ENCODE measurements around the gene DCAF17.
A peak's percentile ranks its signal among the peaks of the same experiment; 100 is the strongest.

Gene DCAF17

GRCh38 chr2:171512014-171512413 is 78.0 kb downstream of the DCAF17 start:
- DNase-seq (no peak), ATAC-seq (no peak)
- Mint-ChIP-seq H3K4me1 (peaks cover 12% of the 10 kb centered on the region), H3K27ac (no peak overlapping the region), H3K9me3 (no peaks in the 10 kb centered on the region), H3K27me3 (peaks cover 6% of the 10 kb centered on the region), H3K4me3 (no peak overlapping the region)

- ATAC-seq, result no peak
- H3K4me1 Mint-ChIP-seq, result peaks cover 12% of the 10 kb centered on the region
- no peak overlapping the region for H3K27ac Mint-ChIP-seq
- H3K9me3 Mint-ChIP-seq, result no peaks in the 10 kb centered on the region
- no peak for DNase-seq
- peaks cover 9% of the 10 kb centered on the region for H3K27me3 Mint-ChIP-seq
- H3K4me3 Mint-ChIP-seq, result no peak overlapping the region
Observed at GRCh38 chr2:171512683-171513195, 78.7 kb downstream of the DCAF17 start.

GRCh38 chr2:171513719-171514160 is 79.7 kb downstream of the DCAF17 start:
- Mint-ChIP-seq H3K4me3 (no peak overlapping the region), H3K9me3 (no peaks in the 10 kb centered on the region), H3K27ac (no peak overlapping the region), H3K27me3 (peaks cover 19% of the 10 kb centered on the region), H3K4me1 (peaks cover 12% of the 10 kb centered on the region)
- ATAC-seq (no peak), DNase-seq (no peak)

- Mint-ChIP-seq H3K4me3 (no peak overlapping the region), H3K4me1 (peaks cover 8% of the 10 kb centered on the region), H3K9me3 (no peaks in the 10 kb centered on the region), H3K27ac (no peak overlapping the region), H3K27me3 (peaks cover 32% of the 10 kb centered on the region)
- no peak for DNase-seq
- ATAC-seq, result no peak
Observed at GRCh38 chr2:171514908-171515582, 81.0 kb downstream of the DCAF17 start.

- no peak overlapping the region for H3K27ac Mint-ChIP-seq
- H3K9me3 Mint-ChIP-seq, result no peaks in the 10 kb centered on the region
- peaks cover 39% of the 10 kb centered on the region for H3K27me3 Mint-ChIP-seq
- no peak for DNase-seq
- no peak for ATAC-seq
- H3K4me3 Mint-ChIP-seq, result no peak overlapping the region
- H3K4me1 Mint-ChIP-seq, result peaks cover 7% of the 10 kb centered on the region
Observed at GRCh38 chr2:171515672-171516298, 81.8 kb downstream of the DCAF17 start.

GRCh38 chr2:171516793-171517192 is 82.8 kb downstream of the DCAF17 start:
- H3K9me3 Mint-ChIP-seq, result no peaks in the 10 kb centered on the region
- ATAC-seq, result no peak
- no peak overlapping the region for H3K27ac Mint-ChIP-seq
- H3K4me3 Mint-ChIP-seq, result no peak overlapping the region
- no peak for DNase-seq
- peaks cover 10% of the 10 kb centered on the region for H3K4me1 Mint-ChIP-seq
- H3K27me3 Mint-ChIP-seq, result peaks cover 49% of the 10 kb centered on the region

- Mint-ChIP-seq H3K4me1 (peaks cover 19% of the 10 kb centered on the region), H3K27ac (no peak overlapping the region), H3K9me3 (no peaks in the 10 kb centered on the region), H3K27me3 (peaks cover 84% of the 10 kb centered on the region), H3K4me3 (no peak overlapping the region)
- DNase-seq, result no peak
- ATAC-seq, result no peak
Observed at GRCh38 chr2:171520471-171520870, 86.4 kb downstream of the DCAF17 start.

GRCh38 chr2:171521361-171522051 is 87.5 kb downstream of the DCAF17 start:
- peak overlapping the region; percentile 88 to 91 for H3K4me3 Mint-ChIP-seq
- H3K27ac Mint-ChIP-seq, result peak overlapping the region in 1 of 2 donors; percentile 74
- DNase-seq, result no peak
- no peaks in the 10 kb centered on the region for H3K9me3 Mint-ChIP-seq
- peaks cover 19% of the 10 kb centered on the region for H3K4me1 Mint-ChIP-seq
- ATAC-seq, result no peak
- H3K27me3 Mint-ChIP-seq, result peaks cover 80% of the 10 kb centered on the region

- DNase-seq (peak; percentile 34 to 35), ATAC-seq (peak; percentile 70)
- peak within 1 kb of the TSS in 1 of 2 donors; percentile 74 for H3K27ac Mint-ChIP-seq
- H3K9me3 Mint-ChIP-seq, result no peaks in the 10 kb centered on the region
- H3K27me3 Mint-ChIP-seq, result peaks cover 80% of the 10 kb centered on the region
- H3K4me1 Mint-ChIP-seq, result peaks cover 19% of the 10 kb centered on the region
- H3K4me3 Mint-ChIP-seq, result peak within 1 kb of the TSS; percentile 88 to 91
Observed at GRCh38 chr2:171522052-171522787, 88.2 kb downstream of the DCAF17 start, which contains the start of gene CYBRD1. Gene CYBRD1, plus strand, starts transcription at chr2:171522474. Its CDS starts 72 bp downstream, at chr2:171522546.

GRCh38 chr2:171522788-171523087 is 88.7 kb downstream of the DCAF17 start:
- peak overlapping the region; percentile 88 to 91 for H3K4me3 Mint-ChIP-seq
- peaks cover 19% of the 10 kb centered on the region for H3K4me1 Mint-ChIP-seq
- DNase-seq, result no peak
- H3K9me3 Mint-ChIP-seq, result no peaks in the 10 kb centered on the region
- ATAC-seq, result peak; percentile 69
- peak overlapping the region in 1 of 2 donors; percentile 19 for H3K27ac Mint-ChIP-seq
- H3K27me3 Mint-ChIP-seq, result peaks cover 78% of the 10 kb centered on the region

- H3K27ac Mint-ChIP-seq, result no peak overlapping the region
- H3K9me3 Mint-ChIP-seq, result no peaks in the 10 kb centered on the region
- peaks cover 19% of the 10 kb centered on the region for H3K4me1 Mint-ChIP-seq
- peak; percentile 68 for ATAC-seq
- DNase-seq, result peak; percentile 23 to 27
- peaks cover 76% of the 10 kb centered on the region for H3K27me3 Mint-ChIP-seq
- peak overlapping the region; percentile 88 to 91 for H3K4me3 Mint-ChIP-seq
Observed at GRCh38 chr2:171523088-171524017, 89.3 kb downstream of the DCAF17 start.

- Mint-ChIP-seq H3K4me3 (peak overlapping the region; percentile 88 to 91), H3K27me3 (peaks cover 74% of the 10 kb centered on the region), H3K4me1 (peaks cover 19% of the 10 kb centered on the region), H3K9me3 (no peaks in the 10 kb centered on the region), H3K27ac (no peak overlapping the region)
- no peak for DNase-seq
- ATAC-seq, result no peak
Observed at GRCh38 chr2:171524018-171524401, 90.0 kb downstream of the DCAF17 start.

GRCh38 chr2:171529914-171530313 is 95.9 kb downstream of the DCAF17 start:
- Mint-ChIP-seq H3K4me1 (no peaks in the 10 kb centered on the region), H3K9me3 (peaks cover 5 to 8% of the 10 kb centered on the region in 2 donors), H3K27me3 (peaks cover 30% of the 10 kb centered on the region), H3K27ac (no peak overlapping the region), H3K4me3 (no peak overlapping the region)
- ATAC-seq (no peak), DNase-seq (no peak)

GRCh38 chr2:171530378-171530777 is 96.4 kb downstream of the DCAF17 start:
- DNase-seq, result no peak
- ATAC-seq, result no peak
- Mint-ChIP-seq H3K27ac (no peak overlapping the region), H3K4me1 (no peaks in the 10 kb centered on the region), H3K4me3 (no peak overlapping the region), H3K9me3 (peaks cover 5 to 8% of the 10 kb centered on the region in 2 donors), H3K27me3 (peaks cover 25% of the 10 kb centered on the region)

All from stimulated activated naive CD8-positive, alpha-beta T cell treated with anti-CD3 and anti-CD28 coated beads, Interleukin-15, amount 100 ng/mL, for 72 hours (primary cell).